HepG2 (cell line): Measurements from ENCODE around the gene CD300LG. TPM values are rescaled to one million over a fixed set of nuclear protein-coding genes. Genes with fewer than 3 reads are reported as not detected.

Experiments
- ATAC-seq: fragments of 200-7000 bp; cut with Tn5 transposase; 3 replicates; pipeline ENCODE4 v1.9.1; 2020; ENCODE audit warnings: mild to moderate bottlenecking, moderate library complexity
- BruUV-seq: library from RNA; stranded (reverse); fragments of 400-500 nt; replicated peaks from 2 replicates; lab custom pipeline; 2021; lab: Mats Ljungman, UMichigan
- CTCF ChIA-PET: fragments of 300-600 bp; formaldehyde crosslinking; extraction: SDS; loops from one replicate; lab custom pipeline; 2021; ENCODE audit warnings: low total read pairs, inconsistent platforms, low intra/inter-chr PET ratio; lab: Yijun Ruan, JAX
- POLR2A ChIA-PET: fragments of 350-600 bp; sonication (Branson Sonifier 250); formaldehyde crosslinking; loops from one replicate; lab custom pipeline; 2020; ENCODE audit warnings: antibody characterized with exemption, inconsistent platforms; lab: Yijun Ruan, JAX
- DNase-seq: peaks from one replicate; pipeline ENCODE4 v3.0.0-alpha.2; 2015; ENCODE audit warnings: low spot score
- FAIRE-seq: peaks from 3 replicates; lab custom pipeline; 2011; peaks lifted over from hg19 to GRCh38; lab: Jason Lieb, UNC
- H2AFZ ChIP-seq: one replicate; pipeline ENCODE4 v1.6.1; 2011; ENCODE audit warnings: low read length, inconsistent platforms
- H3K27ac ChIP-seq: fragments of 300-600 bp; 3 replicates; pipeline ENCODE4 v1.8.0; 2011; ENCODE audit warnings: mixed run types, mild to moderate bottlenecking, mixed read lengths, low read length, inconsistent platforms; ENCODE audit not compliant: insufficient read depth; ENCODE audit errors: extremely low read length
- H3K27me3 ChIP-seq, 2 experiments: fragments of 200-600 bp in 1 of 2; 2 replicates in 1 of 2; 3 replicates in 1 of 2; pipeline versions ENCODE4 v1.6.0 to v1.8.0; 2011; ENCODE audit warnings: low read length in 2 of 2, mild to moderate bottlenecking in 2 of 2, moderate library complexity in 2 of 2, inconsistent platforms in 1 of 2; ENCODE audit not compliant: insufficient read depth in 2 of 2, control insufficient read depth in 1 of 2
- H3K36me3 ChIP-seq, 2 experiments: fragments of 200-600 bp in 1 of 2; replicated peaks in 1 of 2; 2 replicates in 1 of 2; 3 replicates in 1 of 2; pipeline versions ENCODE4 v1.5.1 to v1.8.0; 2011; ENCODE audit warnings: low read length in 2 of 2, inconsistent platforms in 1 of 2; ENCODE audit not compliant: insufficient read depth in 2 of 2, control insufficient read depth in 1 of 2
- H3K4me1 ChIP-seq: 2 replicates; pipeline ENCODE4 v1.5.1; 2012; ENCODE audit warnings: low read length, inconsistent platforms; ENCODE audit not compliant: insufficient read depth
- H3K4me2 ChIP-seq: 2 replicates; pipeline ENCODE4 v1.6.0; 2011; ENCODE audit warnings: low read depth, low read length, inconsistent platforms
- H3K4me3 ChIP-seq, 3 experiments: fragments of 200-600 bp in 1 of 3; sonication (generic), shearing (Covaris generic) in 1 of 3; replicated peaks in 1 of 3; 2 replicates each; pipeline ENCODE4 v1.5.1; 2011 to 2016; ENCODE audit warnings: low read length in 3 of 3, inconsistent platforms in 2 of 3, low read depth in 2 of 3, mild to moderate bottlenecking in 2 of 3, control low read depth in 1 of 3, mixed read lengths in 1 of 3; ENCODE audit not compliant: insufficient read depth in 1 of 3
- H3K79me2 ChIP-seq: one replicate; pipeline ENCODE4 v1.6.1; 2011; ENCODE audit warnings: low read length, inconsistent platforms; ENCODE audit not compliant: insufficient read depth
- H3K9ac ChIP-seq: 2 replicates; pipeline ENCODE4 v1.6.0; 2011; ENCODE audit warnings: mild to moderate bottlenecking, low read depth, low read length, inconsistent platforms; ENCODE audit not compliant: insufficient read depth
- H3K9me3 ChIP-seq: 2 replicates; pipeline ENCODE4 v1.5.1; 2012; ENCODE audit warnings: mild to moderate bottlenecking, low read length
- H4K20me1 ChIP-seq: 2 replicates; pipeline ENCODE4 v1.6.0; 2011; ENCODE audit warnings: inconsistent platforms, mild to moderate bottlenecking, low read length, moderate library complexity; ENCODE audit not compliant: insufficient read depth
- KAT2B ChIP-seq: fragments of 150-350 bp; IDR thresholded peaks from 2 replicates; pipeline ENCODE4 v1.6.1; 2014; ENCODE audit warnings: low read depth, low read length, borderline replicate concordance
- KDM1A ChIP-seq: IDR thresholded peaks from 2 replicates; pipeline ENCODE4 v1.6.1; 2016; ENCODE audit warnings: missing compliant biosample characterization
- REST ChIP-seq, 2 experiments: IDR thresholded peaks; 2 replicates each; pipeline ENCODE4 v1.6.1; 2011 to 2012; ENCODE audit warnings: low read length in 2 of 2, borderline replicate concordance in 1 of 2, low read depth in 1 of 2, mild to moderate bottlenecking in 1 of 2, moderate library complexity in 1 of 2
- RORA ChIP-seq: sonication (generic); formaldehyde crosslinking; IDR thresholded peaks from 2 replicates; pipeline ENCODE4 v1.5.0; 2020; ENCODE audit warnings: mild to moderate bottlenecking, missing genetic modification reagents, moderate library complexity
- SMAD3 ChIP-seq: sonication (generic); formaldehyde crosslinking; IDR thresholded peaks from 2 replicates; pipeline ENCODE4 v1.4.0; 2020; ENCODE audit warnings: missing genetic modification reagents
- SP2 ChIP-seq: sonication (generic); formaldehyde crosslinking; IDR thresholded peaks from 2 replicates; pipeline ENCODE4 v1.5.1; 2020; ENCODE audit warnings: mild to moderate bottlenecking, missing genetic modification reagents
- SRF ChIP-seq: IDR thresholded peaks from 2 replicates; pipeline ENCODE4 v1.6.1; 2011; ENCODE audit warnings: mild to moderate bottlenecking, low read depth, low read length, moderate library complexity
- TERF1 ChIP-seq: sonication (generic); formaldehyde crosslinking; IDR thresholded peaks from 2 replicates; pipeline ENCODE4 v1.8.0; 2022; ENCODE audit warnings: mild to moderate bottlenecking, missing genetic modification reagents, moderate library complexity
- ZBTB1 ChIP-seq: sonication (generic); formaldehyde crosslinking; IDR thresholded peaks from 2 replicates; pipeline ENCODE4 v1.4.0; 2020; ENCODE audit warnings: missing genetic modification reagents, borderline replicate concordance
- ZBTB33 ChIP-seq: sonication (generic); formaldehyde crosslinking; IDR thresholded peaks from 2 replicates; pipeline ENCODE4 v1.4.0; 2020; ENCODE audit warnings: missing genetic modification reagents
- ZNF180 ChIP-seq: sonication (generic); formaldehyde crosslinking; IDR thresholded peaks from 2 replicates; pipeline ENCODE4 v1.4.0; 2020; ENCODE audit warnings: low read depth, missing genetic modification reagents, borderline replicate concordance
- ZNF317 ChIP-seq: sonication (generic); formaldehyde crosslinking; IDR thresholded peaks from 2 replicates; pipeline ENCODE4 v1.5.0; 2020; ENCODE audit warnings: mild to moderate bottlenecking, missing genetic modification reagents
- ZNF414 ChIP-seq: sonication (generic); formaldehyde crosslinking; IDR thresholded peaks from 2 replicates; pipeline ENCODE4 v1.5.0; 2020; ENCODE audit warnings: missing genetic modification reagents
- ZNF567 ChIP-seq: sonication (generic); formaldehyde crosslinking; IDR thresholded peaks from 2 replicates; pipeline ENCODE4 v1.8.1; 2023; ENCODE audit warnings: mild to moderate bottlenecking, missing genetic modification reagents, borderline replicate concordance
- WGBS: methylation state at CpG from one replicate; pipeline ENCODE4 v1.1.6; 2017; ENCODE audit warnings: low lambda C conversion rate; 5-methylcytosine and 5-hydroxymethylcytosine counted together
- in situ Hi-C: cut with HindIII; loops from 2 replicates; pipeline ENCODE4 v1.10.0; 2017; ENCODE audit warnings: low pct_unique_long_range_greater_than_20kb; ENCODE audit not compliant: extremely low pct_ligation_motif_present
- intact Hi-C: fragments of 100-400 bp; cut with micrococcal nuclease; formaldehyde crosslinking; loops from one replicate; pipeline ENCODE4 v1.10.0; 2022; ENCODE audit not compliant: unreplicated experiment
- polyA plus RNA-seq, 8 experiments: library from polyadenylated mRNA; depleted of rRNA in 3 of 8; stranded (reverse) in 7 of 8; unstranded in 1 of 8; fragments of >200 nt; fragmentation: Illumina TruSeq in 4 of 8; extraction: Trizol in 4 of 8; gene quantifications; 2 replicates each; pipeline versions ENCODE4 v1.2.1 to v1.2.3, GENCODE V29; 2011 to 2016; ENCODE audit warnings: low read depth in 4 of 8, missing spikeins in 1 of 8, mixed read lengths in 1 of 8; ENCODE audit not compliant: insufficient read depth in 1 of 8
- total RNA-seq, 5 experiments: library from RNA; depleted of rRNA; stranded (reverse); fragments of >200 nt; fragmentation: Illumina TruSeq; extraction: Trizol; gene quantifications; 2 replicates each; pipeline ENCODE4 v1.2.3, GENCODE V29; 2016; ENCODE audit warnings: low read depth in 1 of 5

The CD300LG gene
- total and polyA plus RNA-seq, 2 of the 13 experiments (the other 11 are each of a cell fraction or from before 2014, with no cell fraction given), result not detected

GRCh38 chr17:43864161-43864984 is 17.4 kb downstream of the CD300LG start:
- Histone ChIP-seq H3K4me2 (no peak overlapping the region), H3K27me3 (peaks cover 10 to 59% of the 10 kb centered on the region in 2 experiments), H2AFZ (no peak overlapping the region), H3K9me3 (no peaks in the 10 kb centered on the region), H3K4me1 (no peaks in the 10 kb centered on the region), H3K4me3 (no peak overlapping the region), H3K36me3 (no peaks in the 10 kb centered on the region), H3K9ac (no peak overlapping the region), H4K20me1 (no peaks in the 10 kb centered on the region), H3K79me2 (no peaks in the 10 kb centered on the region), H3K27ac (no peak overlapping the region)
- ChIA-PET CTCF (no interaction called here), POLR2A (no interaction called here)
- DNase-seq (no peak), ATAC-seq (no peak), FAIRE-seq (no peak)
- BruUV-seq, result no TSS peak
- intact Hi-C loops (no loop called here), in situ Hi-C loops (no loop called here)
- TF ChIP-seq ZNF567 (CRISPR knock-in tag), result no peak
- TF ChIP-seq SRF, result no peak
- no peak for TF ChIP-seq ZNF414
- TF ChIP-seq RORA, result no peak
- no peak for TF ChIP-seq KDM1A (CRISPR knock-in tag)
- no peak for TF ChIP-seq SP2 (CRISPR knock-in tag)
- TF ChIP-seq KAT2B, result no peak
- no peak for TF ChIP-seq SMAD3 (CRISPR knock-in tag)
- TF ChIP-seq ZBTB1 (CRISPR knock-in tag), result no peak
- TF ChIP-seq REST (IDR thresholded peaks at IDR 0.05; ENCODE audit: borderline replicate concordance in 1 of 2, low read depth in 1 of 2, low read length in 2 of 2), result no peak
- TF ChIP-seq ZNF180 (CRISPR knock-in tag), result no peak
- no peak for TF ChIP-seq TERF1
- TF ChIP-seq ZBTB33 (CRISPR knock-in tag), result no peak
- no peak for TF ChIP-seq ZNF317 (CRISPR knock-in tag)
- WGBS, result 7% methylated on average over 2 of the region's 4 CpGs
